Stimulated activated CD4-positive, alpha-beta T cell treated with anti-CD3 and anti-CD28 coated beads, Interleukin-15, amount 100 ng/mL, for 24 hours (primary cell): ENCODE measurements around the gene BTBD9.

ENCODE experiments used
- DNase-seq: peaks from one replicate; pipeline ENCODE4 v3.0.0-alpha.2; 2020

BTBD9 gene

GRCh38 chr6:38552121-38552520 is 87.6 kb downstream of the BTBD9 start:
- DNase-seq = no peak

- no peak for DNase-seq
Observed at GRCh38 chr6:38549795-38550194, 89.9 kb downstream of the BTBD9 start.

GRCh38 chr6:38549180-38549579 is 90.5 kb downstream of the BTBD9 start:
- no peak for DNase-seq

- DNase-seq = no peak
Observed at GRCh38 chr6:38543022-38543421, 96.7 kb downstream of the BTBD9 start.

- no peak for DNase-seq
Observed at GRCh38 chr6:38542031-38542430, 97.7 kb downstream of the BTBD9 start.

GRCh38 chr6:38533064-38533463 is 106.7 kb downstream of the BTBD9 start:
- no peak for DNase-seq

- no peak for DNase-seq
Observed at GRCh38 chr6:38531134-38531533, 108.6 kb downstream of the BTBD9 start.

- no peak for DNase-seq
Observed at GRCh38 chr6:38528196-38528965, 111.3 kb downstream of the BTBD9 start.

GRCh38 chr6:38527371-38527770 is 112.4 kb downstream of the BTBD9 start:
- no peak for DNase-seq

- no peak for DNase-seq
Observed at GRCh38 chr6:38525888-38526287, 113.8 kb downstream of the BTBD9 start.

- no peak for DNase-seq
Observed at GRCh38 chr6:38524436-38525145, 115.1 kb downstream of the BTBD9 start.

GRCh38 chr6:38522322-38522721 is 117.4 kb downstream of the BTBD9 start:
- DNase-seq = no peak

- DNase-seq = no peak
Observed at GRCh38 chr6:38518511-38519304, 121.0 kb downstream of the BTBD9 start.

GRCh38 chr6:38517005-38517404 is 122.7 kb downstream of the BTBD9 start:
- DNase-seq = no peak

- DNase-seq = no peak
Observed at GRCh38 chr6:38514399-38514798, 125.3 kb downstream of the BTBD9 start.

- DNase-seq = no peak
Observed at GRCh38 chr6:38512211-38512610, 127.5 kb downstream of the BTBD9 start.

- DNase-seq = no peak
Observed at GRCh38 chr6:38510205-38510604, 129.5 kb downstream of the BTBD9 start.

- DNase-seq = no peak
Observed at GRCh38 chr6:38509713-38510112, 130.0 kb downstream of the BTBD9 start.

- no peak for DNase-seq
Observed at GRCh38 chr6:38508894-38509293, 130.8 kb downstream of the BTBD9 start.

GRCh38 chr6:38508286-38508685 is 131.4 kb downstream of the BTBD9 start:
- no peak for DNase-seq

- DNase-seq = no peak
Observed at GRCh38 chr6:38507173-38507572, 132.6 kb downstream of the BTBD9 start.

- no peak for DNase-seq
Observed at GRCh38 chr6:38505826-38506225, 133.9 kb downstream of the BTBD9 start.

GRCh38 chr6:38504996-38505395 is 134.7 kb downstream of the BTBD9 start:
- DNase-seq = no peak
